ENCODE data around the gene CTBP1. TPM values are rescaled to one million over a fixed set of nuclear protein-coding genes. Genes with fewer than 3 reads are reported as not detected.

Gene CTBP1
- 90.6 TPM for polyA plus RNA-seq (2013, experiment 1 of 2)
- 98.6 TPM for polyA plus RNA-seq (2013, experiment 2 of 2)

- Histone ChIP-seq H3K4me3 (ENCODE audit: low read length) (peak within 1 kb of the TSS; percentile 92), H3K9ac (ENCODE audit: low read depth, low read length) (peak within 1 kb of the TSS; percentile 98), H3K9me3 (ENCODE audit: insufficient read depth, low read depth, low read length) (peaks cover 27% of the 10 kb centered on the region), H3K27me3 (ENCODE audit: insufficient read depth, low read length) (no peaks in the 10 kb centered on the region), H3K27ac (ENCODE audit: low read depth, low read length) (peak within 1 kb of the TSS; percentile 91), H3K36me3 (ENCODE audit: insufficient read depth, low read length) (peaks cover 14% of the 10 kb centered on the region), H3K4me1 (ENCODE audit: insufficient read depth, low read length) (peaks cover 8% of the 10 kb centered on the region; the same call in 1 of the 2 replicates)
- WGBS: under 1% methylated on average over 163 of the region's 163 CpGs
These were observed at the start of gene CTBP1 for GRCh38 chr4:1248245-1249147. CTBP1 (minus strand) TSS chr4:1249130; CDS start chr4:1241331, 7,799 bp downstream.

DNA sequence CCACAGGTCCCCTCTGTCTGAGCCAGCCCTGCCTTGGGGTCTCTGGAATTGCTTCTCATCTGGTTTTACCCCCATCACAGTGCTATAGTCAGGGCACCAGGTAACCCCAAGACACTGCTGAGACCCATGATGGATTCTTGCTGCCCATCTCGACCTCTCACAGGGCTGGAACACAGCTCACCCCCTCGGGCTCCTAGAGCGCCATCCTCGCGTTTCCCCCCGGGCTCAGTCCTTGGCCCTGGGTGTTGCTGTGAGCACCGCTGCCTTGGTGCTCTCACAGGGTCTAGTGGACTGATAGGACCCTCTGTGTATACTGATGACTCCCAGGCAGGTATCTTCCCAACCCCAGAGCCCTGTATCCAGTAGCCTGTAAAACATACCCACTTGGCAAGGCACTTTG is 49.5 kb upstream of the CTBP1 start:
- Histone ChIP-seq H3K27ac (ENCODE audit: low read depth, low read length) (no peak overlapping the region), H3K9ac (ENCODE audit: low read depth, low read length) (no peak overlapping the region), H3K36me3 (ENCODE audit: insufficient read depth, low read length) (peaks cover 15% of the 10 kb centered on the region), H3K9me3 (ENCODE audit: insufficient read depth, low read depth, low read length) (no peaks in the 10 kb centered on the region), H3K4me3 (ENCODE audit: low read length) (no peak overlapping the region), H3K27me3 (ENCODE audit: insufficient read depth, low read length) (no peaks in the 10 kb centered on the region), H3K4me1 (ENCODE audit: insufficient read depth, low read length) (no peaks in the 10 kb centered on the region)
- 96% methylated on average over 7 of the region's 7 CpGs for WGBS

GRCh38 chr4:1297456-1298325 is 48.8 kb upstream of the CTBP1 start:
- no peak overlapping the region for H3K4me3 ChIP-seq (ENCODE audit: low read length)
- H3K9me3 ChIP-seq (ENCODE audit: insufficient read depth, low read depth, low read length): no peaks in the 10 kb centered on the region
- H3K36me3 ChIP-seq (ENCODE audit: insufficient read depth, low read length): peaks cover 15% of the 10 kb centered on the region
- no peak overlapping the region for H3K9ac ChIP-seq (ENCODE audit: low read depth, low read length)
- H3K27ac ChIP-seq (ENCODE audit: low read depth, low read length): no peak overlapping the region
- 85% methylated on average over 32 of the region's 32 CpGs for WGBS
- no peaks in the 10 kb centered on the region for H3K4me1 ChIP-seq (ENCODE audit: insufficient read depth, low read length)
- no peaks in the 10 kb centered on the region for H3K27me3 ChIP-seq (ENCODE audit: insufficient read depth, low read length)

DNA sequence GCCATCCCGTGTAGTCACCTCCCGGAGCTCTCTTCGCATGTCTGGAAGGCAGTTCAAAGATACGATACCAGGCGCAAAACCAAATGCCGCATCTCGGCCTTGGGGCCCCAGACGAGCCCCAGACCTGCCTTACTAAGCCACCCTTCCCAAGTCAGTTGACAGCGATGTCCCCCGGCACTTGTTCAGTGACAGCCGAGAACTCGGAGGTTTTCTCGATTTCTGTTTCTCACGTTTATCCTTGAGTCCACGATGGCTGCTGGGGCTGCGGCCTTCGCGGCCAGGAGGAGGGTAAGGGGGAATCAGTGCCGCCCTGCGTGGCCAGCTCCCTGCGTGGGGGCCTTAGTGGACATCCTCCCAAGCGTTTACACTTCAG is 48.1 kb upstream of the CTBP1 start:
- H3K4me1 ChIP-seq (ENCODE audit: insufficient read depth, low read length): no peaks in the 10 kb centered on the region
- H3K27ac ChIP-seq (ENCODE audit: low read depth, low read length): no peak overlapping the region
- no peaks in the 10 kb centered on the region for H3K9me3 ChIP-seq (ENCODE audit: insufficient read depth, low read depth, low read length)
- H3K36me3 ChIP-seq (ENCODE audit: insufficient read depth, low read length): peaks cover 15% of the 10 kb centered on the region
- no peak overlapping the region for H3K4me3 ChIP-seq (ENCODE audit: low read length)
- no peak overlapping the region for H3K9ac ChIP-seq (ENCODE audit: low read depth, low read length)
- H3K27me3 ChIP-seq (ENCODE audit: insufficient read depth, low read length): no peaks in the 10 kb centered on the region
- 90% methylated on average over 22 of the region's 22 CpGs for WGBS

DNA sequence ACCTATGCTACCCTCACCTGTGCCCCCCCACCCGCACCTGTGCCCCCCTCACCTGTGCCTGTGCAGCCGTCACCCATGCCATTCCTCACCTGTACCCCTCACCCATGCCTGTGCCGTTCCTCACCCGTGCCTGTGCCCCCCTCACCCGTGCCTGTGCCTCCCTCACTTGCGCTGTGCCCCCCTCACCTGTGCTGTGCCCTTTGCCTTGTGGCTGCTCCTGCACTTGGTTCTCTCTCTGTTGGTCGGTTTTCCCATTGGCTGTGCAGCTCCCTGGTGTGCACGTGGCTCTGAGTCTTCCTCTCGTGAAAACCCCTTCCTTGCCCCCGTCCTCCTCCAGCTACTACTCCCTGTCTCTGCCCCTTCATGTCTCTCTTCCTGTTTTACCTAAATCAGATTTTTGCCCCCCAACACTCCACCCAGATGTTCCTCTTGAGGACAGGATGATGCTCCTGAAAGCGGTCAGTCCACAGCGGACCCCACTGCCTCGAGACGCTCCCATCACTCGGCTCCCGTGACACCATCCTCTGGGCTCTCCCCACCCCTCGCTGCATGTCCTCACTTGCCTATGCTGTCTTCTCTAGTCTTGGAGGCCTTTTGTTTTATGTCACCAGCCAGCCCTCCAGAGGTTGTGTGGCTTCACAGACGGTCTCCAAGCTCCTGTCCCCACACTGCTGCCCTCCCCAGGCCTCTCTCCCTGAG is 47.5 kb upstream of the CTBP1 start:
- Histone ChIP-seq H3K9ac (ENCODE audit: low read depth, low read length) (no peak overlapping the region), H3K36me3 (ENCODE audit: insufficient read depth, low read length) (peaks cover 15% of the 10 kb centered on the region), H3K4me1 (ENCODE audit: insufficient read depth, low read length) (peaks cover under 1% of the 10 kb centered on the region; the same call in 1 of the 2 replicates), H3K9me3 (ENCODE audit: insufficient read depth, low read depth, low read length) (no peaks in the 10 kb centered on the region), H3K27me3 (ENCODE audit: insufficient read depth, low read length) (no peaks in the 10 kb centered on the region), H3K27ac (ENCODE audit: low read depth, low read length) (no peak overlapping the region), H3K4me3 (ENCODE audit: low read length) (no peak overlapping the region)
- 86% methylated on average over 18 of the region's 18 CpGs for WGBS

- peaks cover 15% of the 10 kb centered on the region; the same call in 1 of the 2 replicates for H3K36me3 ChIP-seq (ENCODE audit: insufficient read depth, low read length)
- no peaks in the 10 kb centered on the region for H3K9me3 ChIP-seq (ENCODE audit: insufficient read depth, low read depth, low read length)
- no peak overlapping the region for H3K4me3 ChIP-seq (ENCODE audit: low read length)
- no peak overlapping the region for H3K27ac ChIP-seq (ENCODE audit: low read depth, low read length)
- peaks cover 3% of the 10 kb centered on the region; the same call in 1 of the 2 replicates for H3K4me1 ChIP-seq (ENCODE audit: insufficient read depth, low read length)
- no peaks in the 10 kb centered on the region for H3K27me3 ChIP-seq (ENCODE audit: insufficient read depth, low read length)
- no peak overlapping the region for H3K9ac ChIP-seq (ENCODE audit: low read depth, low read length)
- 89% methylated on average over 15 of the region's 24 CpGs for WGBS
These were observed 46.6 kb upstream of the CTBP1 start for GRCh38 chr4:1295405-1296055.

- 92% methylated on average over 10 of the region's 10 CpGs for WGBS
- H3K27ac ChIP-seq (ENCODE audit: low read depth, low read length): no peak overlapping the region
- H3K36me3 ChIP-seq (ENCODE audit: insufficient read depth, low read length): peaks cover 10% of the 10 kb centered on the region; the same call in 1 of the 2 replicates
These were observed 46.0 kb upstream of the CTBP1 start for GRCh38 chr4:1294891-1295290.

GRCh38 chr4:1294424-1294823 is 45.5 kb upstream of the CTBP1 start:
- H3K36me3 ChIP-seq (ENCODE audit: insufficient read depth, low read length): peaks cover 7% of the 10 kb centered on the region; the same call in 1 of the 2 replicates
- H3K9me3 ChIP-seq (ENCODE audit: insufficient read depth, low read depth, low read length): no peaks in the 10 kb centered on the region
- no peak overlapping the region for H3K4me3 ChIP-seq (ENCODE audit: low read length)
- no peak overlapping the region for H3K9ac ChIP-seq (ENCODE audit: low read depth, low read length)
- peaks cover 3% of the 10 kb centered on the region; the same call in 1 of the 2 replicates for H3K4me1 ChIP-seq (ENCODE audit: insufficient read depth, low read length)
- WGBS: 88% methylated on average over 9 of the region's 14 CpGs
- no peak overlapping the region for H3K27ac ChIP-seq (ENCODE audit: low read depth, low read length)
- H3K27me3 ChIP-seq (ENCODE audit: insufficient read depth, low read length): no peaks in the 10 kb centered on the region

More at GRCh38 chr4:1294891-1295290, 46.0 kb upstream of the CTBP1 start:
- no peak overlapping the region for H3K9ac ChIP-seq (ENCODE audit: low read depth, low read length)
- H3K9me3 ChIP-seq (ENCODE audit: insufficient read depth, low read depth, low read length): no peaks in the 10 kb centered on the region
- no peaks in the 10 kb centered on the region for H3K27me3 ChIP-seq (ENCODE audit: insufficient read depth, low read length)
- H3K4me1 ChIP-seq (ENCODE audit: insufficient read depth, low read length): peaks cover 3% of the 10 kb centered on the region; the same call in 1 of the 2 replicates
- H3K4me3 ChIP-seq (ENCODE audit: low read length): no peak overlapping the region

GRCh38 chr4:1293991-1294390 is 45.1 kb upstream of the CTBP1 start:
- H3K4me1 ChIP-seq (ENCODE audit: insufficient read depth, low read length): peaks cover 3% of the 10 kb centered on the region; the same call in 1 of the 2 replicates
- WGBS: 88% methylated on average over 14 of the region's 15 CpGs
- no peak overlapping the region for H3K27ac ChIP-seq (ENCODE audit: low read depth, low read length)
- H3K27me3 ChIP-seq (ENCODE audit: insufficient read depth, low read length): no peaks in the 10 kb centered on the region
- no peak overlapping the region for H3K4me3 ChIP-seq (ENCODE audit: low read length)
- no peak overlapping the region for H3K9ac ChIP-seq (ENCODE audit: low read depth, low read length)
- peaks cover 6% of the 10 kb centered on the region; the same call in 1 of the 2 replicates for H3K36me3 ChIP-seq (ENCODE audit: insufficient read depth, low read length)
- H3K9me3 ChIP-seq (ENCODE audit: insufficient read depth, low read depth, low read length): no peaks in the 10 kb centered on the region

GRCh38 chr4:1293531-1293941 is 44.6 kb upstream of the CTBP1 start:
- no peak overlapping the region for H3K9ac ChIP-seq (ENCODE audit: low read depth, low read length)

More at GRCh38 chr4:1293531-1293941, 44.6 kb upstream of the CTBP1 start:
- 96% methylated on average over 4 of the region's 4 CpGs for WGBS
- peaks cover 3% of the 10 kb centered on the region; the same call in 1 of the 2 replicates for H3K4me1 ChIP-seq (ENCODE audit: insufficient read depth, low read length)
- H3K36me3 ChIP-seq (ENCODE audit: insufficient read depth, low read length): peaks cover 6% of the 10 kb centered on the region; the same call in 1 of the 2 replicates
- no peak overlapping the region for H3K27ac ChIP-seq (ENCODE audit: low read depth, low read length)
- H3K27me3 ChIP-seq (ENCODE audit: insufficient read depth, low read length): no peaks in the 10 kb centered on the region
- H3K9me3 ChIP-seq (ENCODE audit: insufficient read depth, low read depth, low read length): no peaks in the 10 kb centered on the region
- H3K4me3 ChIP-seq (ENCODE audit: low read length): no peak overlapping the region
